T-helper 1 cell treated with Interleukin-12 subunit alpha and Interleukin-12 subunit beta and Interleukin-4 antibody, amounts not matched to agents 30 ng/mL and 1 ng/mL, for 36 hours (primary cell): ENCODE measurements around the gene MYO3B. TPM values are rescaled to one million over a fixed set of nuclear protein-coding genes. Genes with fewer than 3 reads are reported as not detected.

Source experiments
- intact Hi-C: fragments of 100-400 bp; cut with micrococcal nuclease; formaldehyde crosslinking; loops from one replicate; pipeline ENCODE4 v1.15.1; 2024
- total RNA-seq: library from RNA; stranded (reverse); gene quantifications from 2 replicates; pipeline ENCODE4 v1.2.3, GENCODE V29; 2022

The MYO3B gene
- total RNA-seq, 1 donor from 2014 or later, result 0.78 TPM

DNA sequence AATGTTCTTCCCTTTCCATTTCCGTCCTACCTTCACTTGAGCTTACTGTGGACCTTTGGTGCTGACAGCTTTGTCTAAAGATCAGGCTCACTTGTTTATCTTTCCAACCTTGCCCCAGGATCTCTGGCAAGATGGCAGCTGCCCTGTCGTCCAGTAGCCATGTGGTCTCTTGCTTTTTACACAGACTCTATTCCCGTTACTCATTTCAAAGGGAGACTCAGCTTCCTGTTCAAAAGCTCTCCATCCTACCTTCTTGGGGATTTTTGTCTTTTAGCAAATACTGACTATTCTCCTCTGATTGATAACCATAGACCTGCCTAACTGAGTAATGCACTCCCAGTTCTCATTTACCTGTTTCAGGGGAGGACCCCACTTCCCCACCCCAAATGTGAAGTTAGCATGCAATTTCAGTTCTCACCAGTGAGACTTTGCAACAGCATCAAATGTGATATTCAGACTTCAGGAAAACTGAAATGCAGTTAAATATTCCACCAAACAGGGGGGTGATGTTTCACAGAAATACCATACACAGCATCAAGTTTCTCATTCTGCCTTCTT, 184.4 kb downstream of the MYO3B start:
- intact Hi-C loops, result loop anchor here (2.0 to 10.0 kb wide), 5 partner anchors 145 to 565 kb away; partner anchors contain the start of genes ERICH2 and GORASP2

DNA sequence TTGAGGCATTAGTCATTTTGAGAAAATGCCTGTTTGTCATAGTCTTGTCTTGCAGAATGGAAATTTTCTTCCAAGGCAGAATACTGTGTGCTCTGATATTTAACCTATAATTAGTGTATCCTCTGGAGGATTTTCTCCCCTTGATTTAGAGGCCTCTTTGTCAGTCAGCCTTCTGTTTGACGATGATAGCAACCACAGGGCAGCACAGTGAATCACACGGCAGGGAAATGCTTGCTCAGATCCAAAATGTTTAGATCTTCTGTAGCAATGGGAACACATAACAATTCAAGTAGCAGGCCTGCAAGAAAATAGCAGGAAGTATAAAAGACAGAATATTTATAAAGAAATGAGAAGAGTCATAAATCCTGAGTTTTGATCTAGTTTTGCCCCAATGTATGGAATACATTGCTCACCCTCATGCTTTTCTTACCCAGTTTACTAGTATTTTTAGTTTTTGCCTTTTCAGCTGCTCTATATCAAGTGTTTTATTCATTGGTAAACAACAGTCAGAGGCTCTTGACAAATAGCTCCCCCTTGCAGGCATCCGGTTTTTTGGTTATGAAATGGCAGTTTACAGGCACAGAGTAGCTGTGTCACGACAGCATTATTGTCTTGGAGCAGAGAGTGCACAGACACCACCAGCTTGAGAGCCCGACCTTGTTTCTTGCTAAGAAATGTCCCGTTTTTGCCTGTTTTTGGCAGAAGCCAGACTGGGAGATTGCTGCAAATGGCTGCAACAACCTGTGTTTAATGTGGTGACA, 185.1 kb downstream of the MYO3B start:
- intact Hi-C loops, result loop anchor here (1.0 to 10.0 kb wide), 6 partner anchors 8 to 564 kb away; partner anchors contain the start of genes ERICH2 and GORASP2

DNA sequence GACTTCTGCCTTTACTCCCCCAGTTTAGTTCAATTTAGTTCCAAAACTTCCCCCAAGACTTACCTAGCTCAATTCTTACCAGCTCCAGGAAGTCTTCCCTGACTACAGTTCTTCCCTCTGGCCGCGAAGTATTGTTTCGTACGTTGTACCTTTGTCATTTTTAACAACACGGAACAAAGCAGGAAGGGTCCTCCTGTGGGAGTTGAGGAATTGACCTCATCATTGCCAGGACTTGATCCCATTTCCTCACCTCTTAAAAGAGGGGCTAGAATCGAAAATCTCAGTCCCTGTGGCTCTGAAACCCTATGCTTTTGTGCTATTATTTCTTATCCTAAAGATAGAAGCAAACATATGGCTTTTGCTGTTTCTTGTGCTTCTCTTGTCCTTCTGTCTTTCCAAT, 187.1 kb downstream of the MYO3B start:
- intact Hi-C loops, result loop anchor here (10.0 kb wide), 1 partner anchor 430 kb away; no protein-coding TSS in a partner anchor

DNA sequence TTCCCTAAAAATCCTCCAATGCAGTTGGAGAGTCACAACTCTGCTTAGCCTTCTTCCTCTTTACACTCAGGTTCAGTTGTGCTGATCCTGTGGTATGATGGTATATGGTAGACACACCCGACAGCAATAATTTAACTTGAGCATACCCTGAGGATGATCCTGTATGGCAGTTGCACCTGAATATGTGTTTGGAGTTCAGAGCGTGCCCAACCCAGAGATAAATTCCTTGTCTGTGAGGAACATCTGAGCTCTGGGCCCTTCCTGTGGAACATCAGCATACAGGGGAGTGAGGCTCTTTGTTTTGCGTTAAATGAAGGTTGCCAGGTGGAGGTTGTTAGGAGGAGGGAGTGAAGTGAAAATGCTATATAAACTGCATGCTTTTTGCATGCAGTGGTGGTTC, 187.7 kb downstream of the MYO3B start:
- intact Hi-C loops, result loop anchor here (10.0 kb wide), 1 partner anchor 431 kb away; no protein-coding TSS in a partner anchor

DNA sequence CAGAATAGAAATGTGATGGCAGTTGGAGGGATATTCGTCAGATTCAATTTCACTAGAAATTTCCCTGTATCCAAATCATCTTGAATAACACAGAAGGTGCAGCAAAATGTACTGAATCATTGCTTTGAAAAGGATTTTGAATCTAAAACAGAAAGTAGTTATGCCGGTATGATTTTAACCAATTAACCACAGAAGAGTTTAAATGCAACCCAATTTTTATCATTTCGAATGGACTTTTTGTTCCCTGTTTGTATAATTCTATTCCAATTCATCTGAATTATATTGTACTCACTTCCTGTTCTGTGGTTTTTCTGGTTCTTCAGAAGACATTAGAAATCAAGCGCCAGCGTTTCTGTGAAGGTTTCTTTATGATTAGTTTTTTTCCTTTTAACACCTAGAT, 190.4 kb downstream of the MYO3B start:
- intact Hi-C loops, result loop anchor here (1.0 to 10.0 kb wide), 3 partner anchors 40 to 434 kb away; no protein-coding TSS in a partner anchor

DNA sequence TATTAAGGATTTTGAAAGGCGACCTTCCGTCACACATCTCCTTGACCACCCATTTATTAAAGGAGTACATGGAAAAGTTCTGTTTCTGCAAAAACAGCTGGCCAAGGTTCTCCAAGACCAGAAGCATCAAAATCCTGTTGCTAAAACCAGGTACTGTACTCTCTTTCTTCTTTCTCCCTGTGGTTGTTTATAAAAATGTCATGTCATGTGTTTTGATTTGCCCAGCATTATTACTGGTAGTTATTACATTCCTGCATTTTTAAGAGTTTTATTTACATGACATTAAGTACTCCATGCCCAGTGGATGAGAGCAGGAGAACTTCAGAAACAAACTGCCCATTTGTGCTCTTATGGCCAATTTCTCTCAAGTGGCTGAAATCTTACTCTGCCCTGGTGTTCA, 191.3 kb downstream of the MYO3B start:
- intact Hi-C loops, result loop anchor here (1.0 to 10.0 kb wide), 3 partner anchors 8 to 434 kb away; no protein-coding TSS in a partner anchor

DNA sequence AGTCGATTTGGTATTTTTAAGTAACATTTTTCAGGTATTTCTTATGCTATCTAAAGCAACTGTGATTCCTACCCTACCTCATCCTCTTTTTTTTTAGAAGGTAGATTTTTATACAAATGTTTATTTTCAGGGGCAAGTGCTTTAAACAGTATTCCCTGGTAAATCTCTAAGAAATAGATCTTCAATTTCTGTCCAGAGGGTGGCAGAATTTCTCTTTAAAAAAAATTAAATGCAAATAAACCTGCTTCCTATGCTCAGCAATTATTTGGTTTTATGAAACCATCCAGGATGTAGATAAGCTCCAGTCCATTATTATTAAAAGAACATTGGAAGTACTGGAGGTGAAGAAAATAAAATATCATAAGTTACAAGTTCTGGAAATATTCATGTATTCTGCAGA, 191.9 kb downstream of the MYO3B start:
- intact Hi-C loops, result loop anchor here (1.0 to 10.0 kb wide), 4 partner anchors 9 to 442 kb away; no protein-coding TSS in a partner anchor

DNA sequence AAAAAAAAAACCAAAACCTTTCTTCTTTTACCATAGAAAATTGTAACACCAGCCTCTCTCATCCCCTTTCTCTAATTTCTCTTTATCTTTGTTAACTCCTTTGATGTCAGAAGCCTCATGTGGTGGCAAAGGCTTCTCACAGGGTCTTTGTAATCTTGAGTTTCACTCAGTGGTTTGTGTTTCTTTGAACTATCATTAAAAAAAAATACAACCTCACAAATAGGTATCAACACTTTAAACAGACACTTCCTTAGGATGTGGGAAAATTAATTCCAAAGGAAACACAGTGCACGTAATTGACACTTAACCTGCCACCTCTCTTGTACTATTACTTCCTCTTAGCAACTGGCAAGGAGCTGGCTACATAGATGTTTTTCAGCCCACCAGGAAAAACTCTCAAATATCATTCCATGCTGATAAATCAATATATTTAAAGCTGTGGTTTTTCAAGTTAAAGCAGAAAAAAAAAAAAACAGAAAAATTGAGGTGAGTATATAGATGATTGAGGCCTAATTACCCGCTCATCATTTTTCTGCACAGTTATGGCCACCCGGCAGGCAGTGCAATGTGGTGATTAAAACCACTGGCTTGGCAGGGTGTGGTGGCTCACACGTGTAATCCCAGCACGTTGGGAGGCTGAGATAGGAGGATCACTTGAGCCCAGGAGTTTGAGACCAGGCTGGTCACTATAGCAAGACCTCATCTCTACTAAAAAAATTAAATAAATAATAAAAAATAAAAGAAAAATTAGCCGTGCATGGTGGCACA, 193.5 kb downstream of the MYO3B start:
- intact Hi-C loops, result no loop called here

DNA sequence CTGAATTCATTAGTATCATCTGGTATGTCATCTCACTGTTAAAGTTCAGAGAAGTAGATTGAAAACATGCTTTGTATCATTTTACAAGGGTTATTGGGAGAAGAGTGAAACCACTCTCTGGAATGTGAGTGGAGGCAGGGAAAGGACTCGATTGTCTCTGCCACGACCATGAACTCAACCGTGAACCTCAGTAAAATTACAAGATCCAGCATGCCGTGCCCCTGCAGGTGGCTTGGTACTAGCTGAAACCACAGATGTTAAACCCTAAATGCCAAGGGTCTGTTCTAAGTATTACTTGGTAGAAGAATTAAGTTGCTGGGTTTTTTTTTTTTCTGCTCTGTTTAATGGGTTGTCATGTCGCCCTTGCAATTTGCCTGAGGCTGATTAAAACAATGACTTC, 197.2 kb downstream of the MYO3B start:
- intact Hi-C loops, result no loop called here

DNA sequence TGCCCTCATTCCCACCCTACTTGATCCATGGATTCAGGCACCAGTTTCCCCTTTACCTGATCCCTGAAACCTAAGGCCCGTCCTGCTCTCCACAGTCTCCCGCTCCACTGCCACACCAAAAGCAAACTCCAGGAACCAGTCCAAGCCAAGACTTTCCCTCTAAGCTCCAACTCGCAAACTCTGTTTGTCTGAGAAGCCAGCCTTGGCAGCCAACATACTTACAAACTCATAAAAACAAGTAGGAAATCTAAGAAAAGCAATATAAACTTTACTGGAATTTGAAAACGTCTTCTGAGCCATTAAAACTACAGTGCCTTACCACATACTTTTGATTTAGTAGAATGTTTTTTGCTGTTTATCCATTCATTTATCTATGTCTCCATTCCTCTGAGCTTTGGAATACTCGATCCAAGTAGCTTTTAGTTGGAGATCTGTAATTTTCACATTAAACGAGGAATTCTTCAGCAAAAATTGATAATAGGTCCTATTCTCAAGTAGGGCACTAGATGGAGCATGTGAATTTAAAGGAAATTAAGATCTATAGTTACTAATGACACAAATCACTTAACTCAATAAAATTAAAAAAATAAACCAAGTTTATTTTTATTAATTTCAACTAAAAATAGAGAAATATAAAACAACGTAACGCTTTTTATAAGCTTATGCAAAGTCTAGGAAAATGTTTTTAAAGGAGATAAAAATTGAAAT, 199.7 kb downstream of the MYO3B start:
- intact Hi-C loops, result no loop called here

DNA sequence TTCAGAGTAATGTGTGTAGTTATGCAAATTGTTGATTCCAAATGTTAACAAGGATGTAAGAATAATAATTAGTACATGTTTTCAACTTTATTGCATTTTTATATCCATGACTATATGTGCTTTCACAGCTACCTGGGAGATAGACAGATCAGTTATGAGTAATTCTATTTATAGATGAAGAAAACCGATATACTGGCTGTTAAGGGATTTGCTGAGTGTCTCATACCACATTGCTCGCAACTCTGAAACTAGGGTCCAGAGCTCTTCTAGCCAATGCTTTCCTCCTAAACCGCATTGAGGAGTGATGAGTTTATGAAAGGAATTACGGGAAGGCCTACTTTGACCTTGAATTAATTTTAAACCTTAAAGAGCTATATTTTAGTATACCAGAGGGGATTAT, 202.3 kb downstream of the MYO3B start:
- intact Hi-C loops, result no loop called here

DNA sequence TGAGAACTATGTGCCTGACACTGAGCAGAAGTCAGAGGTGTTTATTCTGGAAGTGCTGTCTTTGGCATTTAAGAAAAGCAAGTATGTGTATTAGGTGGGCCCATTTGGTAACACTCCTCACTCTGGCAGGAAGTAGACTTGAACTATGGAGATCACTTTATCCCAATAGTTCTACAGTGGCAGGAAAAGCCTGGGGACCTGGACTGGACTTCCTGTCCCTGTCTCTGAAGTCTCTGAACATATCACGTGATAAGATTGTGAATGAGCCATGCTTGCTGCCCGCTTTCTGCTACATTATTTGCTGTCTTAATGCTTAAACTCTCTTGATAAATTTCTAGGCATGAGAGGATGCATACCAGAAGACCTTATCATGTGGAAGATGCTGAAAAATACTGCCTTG, 203.7 kb downstream of the MYO3B start:
- intact Hi-C loops, result no loop called here

DNA sequence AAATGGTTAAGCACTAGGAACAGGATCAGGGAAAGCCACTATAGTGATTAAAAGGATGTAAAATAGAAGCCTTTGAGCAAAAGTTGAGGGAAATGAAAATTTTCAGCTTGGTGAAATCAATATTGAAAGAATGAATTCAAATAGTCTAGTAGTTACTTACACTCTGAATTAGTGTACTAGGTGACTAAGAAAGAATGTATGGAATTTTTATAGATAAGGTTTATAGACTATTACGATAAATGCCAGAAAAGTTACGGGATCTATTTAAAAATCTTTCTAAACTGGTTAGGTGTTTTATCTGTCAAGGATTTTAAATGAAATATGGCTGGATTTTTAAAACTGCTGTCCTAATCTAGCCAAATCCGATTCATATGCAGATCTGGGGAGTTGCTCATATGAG, 208.6 kb downstream of the MYO3B start:
- intact Hi-C loops, result no loop called here

DNA sequence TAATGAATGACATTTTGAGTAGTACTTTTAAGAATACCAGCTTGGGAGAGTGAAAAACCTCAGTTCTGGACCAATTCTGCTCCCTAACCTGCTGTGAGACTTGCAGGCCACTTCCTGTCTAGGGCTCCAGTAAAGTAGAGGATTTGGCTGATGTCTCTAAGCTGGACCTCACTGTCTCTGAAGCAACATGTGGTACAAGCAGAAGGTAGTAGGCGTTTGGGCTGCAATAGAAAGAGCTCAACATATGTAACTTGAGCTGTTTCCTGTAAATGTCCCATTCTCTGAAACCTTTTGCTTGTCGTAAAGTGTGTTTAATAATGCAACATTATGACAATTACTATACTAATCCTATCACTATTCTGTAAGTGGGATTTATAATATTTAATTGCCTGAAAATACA, 213.1 kb downstream of the MYO3B start:
- intact Hi-C loops, result no loop called here

DNA sequence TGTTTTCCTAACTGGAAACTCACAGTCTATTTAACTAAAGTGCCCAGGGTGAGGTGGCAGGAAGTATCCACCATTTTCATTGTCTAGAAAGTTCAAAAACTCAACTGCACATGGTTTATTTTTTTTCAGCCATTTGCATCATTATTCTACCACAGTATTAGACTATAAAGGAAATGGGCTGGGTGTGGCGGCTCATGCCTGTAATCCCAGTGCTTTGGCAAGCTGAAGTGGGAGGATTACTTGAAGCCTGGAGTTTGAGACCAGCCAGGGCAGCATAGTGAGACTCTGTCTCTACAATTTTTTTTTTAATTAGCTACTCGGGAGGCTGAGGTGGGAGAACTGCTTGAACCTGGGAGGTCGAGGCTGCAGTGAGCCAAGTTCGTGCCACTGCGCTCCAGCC, 213.8 kb downstream of the MYO3B start:
- intact Hi-C loops, result no loop called here

DNA sequence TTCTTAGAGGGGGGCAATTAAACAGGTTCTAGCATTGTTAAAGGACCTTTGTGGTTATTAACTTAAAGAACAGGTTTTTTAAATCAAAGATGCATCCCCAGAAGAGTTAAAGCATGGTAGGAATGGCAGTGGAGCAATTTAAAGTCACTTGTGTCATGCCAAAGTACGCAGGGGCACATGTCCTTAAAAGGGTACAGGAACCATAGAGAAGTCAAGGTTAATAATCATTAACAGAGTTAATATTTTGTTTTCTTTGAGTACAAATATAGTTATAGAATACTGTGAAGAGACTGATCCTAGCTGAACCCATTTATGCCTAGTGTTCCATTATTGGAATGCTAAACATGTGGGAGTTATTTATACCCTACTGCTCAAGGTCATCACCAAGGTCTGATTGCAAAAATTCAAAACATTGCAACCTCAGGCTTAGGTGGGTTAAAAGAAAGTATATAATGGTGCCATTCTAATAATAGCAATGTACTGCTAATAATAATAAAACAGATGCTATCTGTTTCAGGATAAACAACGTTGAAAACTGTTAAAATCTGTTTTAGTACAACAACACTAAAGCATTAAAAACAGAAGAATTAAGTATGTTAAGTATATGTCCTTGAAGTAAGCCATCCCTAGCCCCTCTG, 216.0 kb downstream of the MYO3B start:
- intact Hi-C loops, result no loop called here

DNA sequence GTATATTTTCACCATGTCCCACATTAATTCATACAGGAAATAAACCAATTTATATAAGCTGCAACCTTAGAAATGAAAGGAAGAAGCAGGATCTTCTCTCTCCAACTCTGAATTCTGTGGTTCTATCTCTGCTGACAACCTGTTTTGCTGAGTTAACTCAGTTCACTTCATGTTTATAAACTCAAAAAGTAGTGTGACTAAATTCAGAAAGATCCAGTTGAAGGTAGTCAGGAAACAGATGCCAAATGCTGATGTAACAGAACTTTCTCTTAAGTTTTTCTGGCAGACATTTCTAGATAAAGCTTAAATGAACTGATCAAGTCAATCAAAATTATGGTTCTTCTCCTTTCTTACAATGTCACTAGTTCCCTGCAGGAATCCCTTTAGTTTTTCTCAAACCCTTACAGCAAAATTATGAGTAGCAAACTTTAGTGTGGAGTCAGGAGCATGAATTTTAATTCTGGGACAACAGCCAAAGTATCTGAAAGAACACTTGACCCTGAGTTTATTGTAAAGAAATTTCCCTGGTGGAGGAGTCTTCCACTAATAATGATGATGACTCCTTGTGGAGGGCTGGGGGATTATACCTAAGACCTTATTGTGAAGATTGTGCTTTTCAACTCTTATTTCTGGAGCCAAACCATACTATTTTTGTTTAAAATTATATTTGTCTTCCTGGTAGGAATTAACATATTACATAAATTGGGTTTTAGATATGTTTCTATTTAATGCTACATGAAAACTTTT, 216.9 kb downstream of the MYO3B start:
- intact Hi-C loops, result no loop called here

DNA sequence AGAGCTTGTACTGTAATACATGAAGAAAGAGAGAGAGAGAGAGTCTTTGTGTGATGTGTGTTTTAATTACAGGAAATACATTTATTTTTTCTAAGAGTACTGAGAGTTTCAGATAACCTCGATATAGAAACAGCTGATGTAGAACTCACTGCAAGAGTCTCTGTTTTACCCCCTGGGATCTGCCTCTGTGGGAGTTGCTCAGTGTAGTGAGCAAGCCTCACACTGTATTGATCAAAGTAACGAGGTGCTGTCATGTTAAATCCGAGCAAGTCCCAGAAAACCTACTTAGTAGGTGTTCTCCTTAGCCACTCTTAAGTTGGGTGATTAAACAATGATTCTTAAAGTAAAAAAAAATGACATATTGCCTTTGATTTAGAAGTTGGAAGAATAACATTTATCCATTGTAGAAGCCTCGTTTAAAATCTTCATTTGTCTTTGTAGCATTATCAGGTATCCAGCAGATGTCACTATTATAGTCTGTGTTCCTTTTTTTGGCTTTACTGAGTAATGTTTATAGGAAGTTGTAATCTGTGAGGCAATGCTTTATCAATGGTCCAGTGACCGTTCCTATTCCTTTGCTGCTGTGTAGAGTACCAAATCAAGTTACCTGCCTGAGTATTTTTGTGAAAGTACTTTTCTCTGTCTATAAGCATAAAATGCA, 219.0 kb downstream of the MYO3B start:
- intact Hi-C loops, result loop anchor here (1.0 kb wide), 3 partner anchors 73 to 419 kb away; partner anchors contain the start of gene GAD1

DNA sequence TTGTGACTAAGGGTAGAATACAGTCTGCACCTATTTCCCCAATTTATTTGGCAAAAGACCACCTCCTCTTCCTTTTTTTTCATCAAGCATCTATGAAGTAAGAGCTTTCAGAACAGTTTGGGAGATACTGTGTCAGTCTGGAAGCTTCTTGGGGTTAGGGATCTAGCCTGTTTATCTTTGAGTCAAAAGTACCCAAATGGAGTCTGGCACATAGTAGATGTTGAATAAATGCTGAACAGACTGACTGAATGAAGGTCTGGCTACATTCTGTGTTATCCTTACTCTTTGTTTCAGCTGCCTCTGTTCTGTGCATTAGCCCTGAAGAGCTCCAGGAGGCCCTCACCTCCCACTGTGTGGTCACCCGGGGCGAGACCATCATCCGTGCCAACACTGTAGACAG, 223.2 kb downstream of the MYO3B start:
- intact Hi-C loops, result no loop called here
